ENCODE measurements around the gene SALL1. TPM values are rescaled to one million over a fixed set of nuclear protein-coding genes. Genes with fewer than 3 reads are reported as not detected.

The SALL1 gene
- total RNA-seq, 3 donors from 2014 or later (not counting 1 experiment from before 2014, with no cell fraction given) = not detected

DNA sequence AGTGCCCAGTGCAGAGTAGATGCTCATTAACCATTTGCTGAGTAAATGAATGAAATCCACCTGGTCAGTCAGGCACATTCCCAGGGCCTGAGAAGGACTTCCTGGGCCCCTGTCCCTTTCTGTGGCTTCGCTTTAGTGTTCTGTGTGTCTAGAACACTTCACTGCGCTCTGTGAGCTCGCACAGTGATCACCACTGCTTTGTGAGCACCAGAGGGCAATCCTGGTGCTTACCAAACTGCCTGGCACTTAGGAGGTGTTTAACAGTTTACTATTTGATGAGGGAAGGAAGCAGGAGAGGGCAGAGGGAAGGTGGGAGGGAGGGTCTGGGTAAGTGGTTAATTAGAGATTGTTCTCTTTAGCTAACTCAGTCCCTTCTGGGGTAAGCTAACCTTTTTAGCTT is 26.2 kb downstream of the SALL1 start:
- 84% methylated on average over 3 of the region's 3 CpGs for WGBS (ENCODE audit: insufficient coverage)
- H3K9me3 Mint-ChIP-seq = no peaks in the 10 kb centered on the region

GRCh38 chr16:51121850-51122249 is 29.2 kb downstream of the SALL1 start:
- TF ChIP-seq CTCF (IDR thresholded peaks at IDR 0.05) = no peak
- Histone ChIP-seq H3K36me3 (ENCODE audit: control insufficient read depth, insufficient read depth, low read length) (no peaks in the 10 kb centered on the region), H3K27me3 (ENCODE audit: control insufficient read depth, insufficient read depth, low read length) (no peaks in the 10 kb centered on the region), H3K4me1 (ENCODE audit: control insufficient read depth, insufficient read depth, low read length) (no peaks in the 10 kb centered on the region), H3K27ac (ENCODE audit: low read length) (no peak overlapping the region), H3K4me3 (ENCODE audit: low read length) (no peak overlapping the region), H3K9me3 (ENCODE audit: control insufficient read depth, insufficient read depth, low read length) (no peaks in the 10 kb centered on the region)
- Mint-ChIP-seq H3K4me1 (no peaks in the 10 kb centered on the region), H3K4me3 (no peak overlapping the region), H3K9me3 (no peaks in the 10 kb centered on the region), H3K27me3 (ENCODE audit: low read depth in 2 of 2) (peaks cover 8 to 18% of the 10 kb centered on the region in 2 donors), H3K27ac (no peak overlapping the region), H3K36me3 (no peaks in the 10 kb centered on the region)
- ATAC-seq = no peak
- intact Hi-C loops (cut with micrococcal nuclease) = no loop called here
- no peak for DNase-seq
- WGBS (ENCODE audit: insufficient coverage) = 41% methylated on average over 7 of the region's 7 CpGs

More for the DNA sequence above, 26.2 kb downstream of the SALL1 start:
- H3K4me1 Mint-ChIP-seq = no peaks in the 10 kb centered on the region
- no peak overlapping the region for H3K27ac Mint-ChIP-seq
- H3K4me1 ChIP-seq (ENCODE audit: control insufficient read depth, insufficient read depth, low read length) = no peaks in the 10 kb centered on the region
- H3K4me3 Mint-ChIP-seq = no peak overlapping the region
- H3K9me3 ChIP-seq (ENCODE audit: control insufficient read depth, insufficient read depth, low read length) = no peaks in the 10 kb centered on the region
- intact Hi-C loops (cut with micrococcal nuclease) = no loop called here
- ATAC-seq (no peak), DNase-seq (no peak)
- H3K27me3 ChIP-seq (ENCODE audit: control insufficient read depth, insufficient read depth, low read length) = no peaks in the 10 kb centered on the region
- no peak for TF ChIP-seq CTCF (IDR thresholded peaks at IDR 0.05)
- no peaks in the 10 kb centered on the region for H3K36me3 ChIP-seq (ENCODE audit: control insufficient read depth, insufficient read depth, low read length)
- peaks cover 13 to 15% of the 10 kb centered on the region in 2 donors for H3K27me3 Mint-ChIP-seq (ENCODE audit: low read depth in 2 of 2)
- H3K36me3 Mint-ChIP-seq = no peaks in the 10 kb centered on the region
- H3K27ac ChIP-seq (ENCODE audit: low read length) = no peak overlapping the region
- H3K4me3 ChIP-seq (ENCODE audit: low read length) = no peak overlapping the region

DNA sequence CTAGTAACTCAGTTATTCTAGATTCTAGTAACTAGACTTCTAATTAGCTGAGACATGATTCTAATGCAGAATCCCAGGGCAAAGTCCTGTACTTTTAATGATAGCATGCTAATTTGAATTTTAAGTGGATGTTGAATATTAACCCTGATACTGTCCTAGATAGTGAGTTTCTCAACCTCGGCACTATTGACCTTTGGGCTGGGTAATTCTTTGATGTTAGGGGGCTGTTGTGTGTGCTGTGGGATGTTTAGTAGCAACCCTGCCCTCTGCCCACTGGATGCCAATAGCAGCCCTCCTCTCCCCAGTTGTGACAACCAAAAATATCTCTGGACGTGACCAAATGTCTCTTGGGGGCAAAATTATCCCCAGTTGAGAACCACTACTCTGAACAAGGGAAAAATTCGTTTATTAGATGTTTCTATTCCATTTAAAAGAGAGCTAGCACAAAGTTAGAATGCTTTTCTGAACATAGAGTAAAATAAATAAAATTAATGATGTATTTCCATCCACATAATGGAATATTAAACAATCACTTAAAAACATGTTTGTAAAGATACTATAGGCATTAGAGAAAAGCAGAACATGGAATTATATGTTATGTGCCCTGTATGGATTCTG is 30.2 kb downstream of the SALL1 start:
- Mint-ChIP-seq H3K36me3 (no peaks in the 10 kb centered on the region), H3K4me3 (no peak overlapping the region), H3K4me1 (no peaks in the 10 kb centered on the region), H3K27me3 (ENCODE audit: low read depth in 2 of 2) (peaks cover 15 to 21% of the 10 kb centered on the region in 2 donors), H3K27ac (no peak overlapping the region), H3K9me3 (no peaks in the 10 kb centered on the region)
- Histone ChIP-seq H3K4me3 (ENCODE audit: low read length) (no peak overlapping the region), H3K9me3 (ENCODE audit: control insufficient read depth, insufficient read depth, low read length) (no peaks in the 10 kb centered on the region), H3K27me3 (ENCODE audit: control insufficient read depth, insufficient read depth, low read length) (no peaks in the 10 kb centered on the region), H3K4me1 (ENCODE audit: control insufficient read depth, insufficient read depth, low read length) (no peaks in the 10 kb centered on the region), H3K36me3 (ENCODE audit: control insufficient read depth, insufficient read depth, low read length) (no peaks in the 10 kb centered on the region), H3K27ac (ENCODE audit: low read length) (no peak overlapping the region)
- ATAC-seq (no peak), DNase-seq (no peak)
- WGBS (ENCODE audit: insufficient coverage) = 55% methylated on average over 2 of the region's 3 CpGs
- TF ChIP-seq CTCF (IDR thresholded peaks at IDR 0.05) = no peak
- intact Hi-C loops (cut with micrococcal nuclease) = no loop called here

All from natural killer cell (primary cell).